Activated T-cell treated with anti-CD3 and anti-CD28 coated beads, Interleukin-2, amount 50 U/mL, for 4 hours (primary cell): ENCODE results near the gene CELSR3. TPM values are rescaled to one million over a fixed set of nuclear protein-coding genes. Genes with fewer than 3 reads are reported as not detected.

Experiments
- ATAC-seq, 2 donors: fragments of 200-7000 bp; cut with Tn5 transposase; one replicate each; pipeline ENCODE4 v1.10.0; 2021
- DNase-seq: peaks from one replicate; pipeline ENCODE4 v3.0.0-alpha.2; 2020
- H3K27me3 Mint-ChIP-seq: one replicate; pipeline ENCODE4 v1.8.0; 2021; ENCODE audit warnings: low read depth, mixed read lengths
- H3K36me3 Mint-ChIP-seq: one replicate; pipeline ENCODE4 v1.8.0; 2022; ENCODE audit warnings: mixed read lengths; ENCODE audit not compliant: insufficient read depth
- H3K4me1 Mint-ChIP-seq: one replicate; pipeline ENCODE4 v1.8.0; 2021; ENCODE audit warnings: low read depth, mixed read lengths
- H3K4me3 Mint-ChIP-seq: one replicate; pipeline ENCODE4 v1.8.0; 2021; ENCODE audit warnings: mild to moderate bottlenecking, moderate library complexity, mixed read lengths
- H3K9me3 Mint-ChIP-seq: one replicate; pipeline ENCODE4 v1.8.0; 2021; ENCODE audit warnings: mixed read lengths
- total RNA-seq, 3 donors: library from RNA; stranded (reverse); gene quantifications; one replicate each; pipeline ENCODE4 v1.2.1, GENCODE V29; 2021

CELSR3 gene
- total RNA-seq, 3 donors from 2014 or later, result 11.0 to 15.0 (median 12.3) TPM

- no peak for ATAC-seq
- DNase-seq, result no peak
- Mint-ChIP-seq H3K36me3 (peaks cover 31% of the 10 kb centered on the region), H3K4me1 (peaks cover 31% of the 10 kb centered on the region), H3K9me3 (no peaks in the 10 kb centered on the region), H3K4me3 (no peak overlapping the region), H3K27me3 (no peaks in the 10 kb centered on the region)
Measured at GRCh38 chr3:48680811-48681540, 18.3 kb upstream of the CELSR3 start.

GRCh38 chr3:48679411-48680391 is 17.0 kb upstream of the CELSR3 start:
- Mint-ChIP-seq H3K9me3 (no peaks in the 10 kb centered on the region), H3K27me3 (no peaks in the 10 kb centered on the region), H3K4me3 (no peak overlapping the region), H3K4me1 (peaks cover 26% of the 10 kb centered on the region), H3K36me3 (peaks cover 31% of the 10 kb centered on the region)
- DNase-seq (no peak), ATAC-seq (no peak)

- no peak overlapping the region for H3K4me3 Mint-ChIP-seq
- no peak for DNase-seq
- H3K36me3 Mint-ChIP-seq, result peaks cover 31% of the 10 kb centered on the region
- peaks cover 18% of the 10 kb centered on the region for H3K4me1 Mint-ChIP-seq
- no peaks in the 10 kb centered on the region for H3K9me3 Mint-ChIP-seq
- no peak for ATAC-seq
- H3K27me3 Mint-ChIP-seq, result no peaks in the 10 kb centered on the region
Measured at GRCh38 chr3:48678566-48679380, 16.1 kb upstream of the CELSR3 start.

- Mint-ChIP-seq H3K36me3 (peaks cover 31% of the 10 kb centered on the region), H3K9me3 (no peaks in the 10 kb centered on the region), H3K4me3 (no peak overlapping the region), H3K4me1 (peaks cover 16% of the 10 kb centered on the region), H3K27me3 (no peaks in the 10 kb centered on the region)
- ATAC-seq (no peak), DNase-seq (no peak)
Measured at GRCh38 chr3:48678056-48678455, 15.4 kb upstream of the CELSR3 start.

- Mint-ChIP-seq H3K4me1 (peaks cover 3% of the 10 kb centered on the region), H3K4me3 (no peak overlapping the region), H3K36me3 (peaks cover 22% of the 10 kb centered on the region), H3K27me3 (no peaks in the 10 kb centered on the region), H3K9me3 (no peaks in the 10 kb centered on the region)
- no peak for DNase-seq
- ATAC-seq, result no peak
Measured at GRCh38 chr3:48674505-48674904, 11.8 kb upstream of the CELSR3 start.

- ATAC-seq (no peak), DNase-seq (no peak)
- Mint-ChIP-seq H3K27me3 (no peaks in the 10 kb centered on the region), H3K9me3 (no peaks in the 10 kb centered on the region), H3K4me3 (no peak overlapping the region), H3K36me3 (peaks cover 12% of the 10 kb centered on the region), H3K4me1 (no peaks in the 10 kb centered on the region)
Measured at GRCh38 chr3:48672522-48672921, 9.8 kb upstream of the CELSR3 start.

- no peak for ATAC-seq
Measured at GRCh38 chr3:48664929-48665328, 2.2 kb upstream of the CELSR3 start.

GRCh38 chr3:48664313-48664644 is 1.6 kb upstream of the CELSR3 start:
- ATAC-seq (no peak), DNase-seq (no peak)
- peaks cover 18% of the 10 kb centered on the region for H3K4me1 Mint-ChIP-seq
- H3K9me3 Mint-ChIP-seq, result no peaks in the 10 kb centered on the region
- peaks cover 21% of the 10 kb centered on the region for H3K27me3 Mint-ChIP-seq
- peak overlapping the region; percentile 80 for H3K4me3 Mint-ChIP-seq
- no peaks in the 10 kb centered on the region for H3K36me3 Mint-ChIP-seq

More at GRCh38 chr3:48664929-48665328, 2.2 kb upstream of the CELSR3 start:
- Mint-ChIP-seq H3K36me3 (no peaks in the 10 kb centered on the region), H3K4me1 (peaks cover 18% of the 10 kb centered on the region), H3K4me3 (no peak overlapping the region), H3K9me3 (no peaks in the 10 kb centered on the region), H3K27me3 (peaks cover 18% of the 10 kb centered on the region)
- no peak for DNase-seq

GRCh38 chr3:48663489-48664312 is 1.0 kb upstream of the CELSR3 start:
- ATAC-seq (peak; percentile 86), DNase-seq (peak; percentile 76)
- no peaks in the 10 kb centered on the region for H3K36me3 Mint-ChIP-seq
- peaks cover 25% of the 10 kb centered on the region for H3K27me3 Mint-ChIP-seq
- H3K9me3 Mint-ChIP-seq, result no peaks in the 10 kb centered on the region
- peaks cover 19% of the 10 kb centered on the region for H3K4me1 Mint-ChIP-seq
- peak overlapping the region; percentile 80 for H3K4me3 Mint-ChIP-seq

- no peak for ATAC-seq
- H3K4me3 Mint-ChIP-seq, result peak overlapping the region; percentile 50
- peaks cover 25% of the 10 kb centered on the region for H3K27me3 Mint-ChIP-seq
- H3K36me3 Mint-ChIP-seq, result no peaks in the 10 kb centered on the region
- no peak for DNase-seq
- H3K9me3 Mint-ChIP-seq, result no peaks in the 10 kb centered on the region
- peaks cover 22% of the 10 kb centered on the region for H3K4me1 Mint-ChIP-seq
Measured at GRCh38 chr3:48662145-48662752, 437 bp downstream of the CELSR3 start.

- Mint-ChIP-seq H3K4me3 (peak overlapping the region; percentile 50), H3K27me3 (peaks cover 25% of the 10 kb centered on the region), H3K4me1 (peaks cover 24% of the 10 kb centered on the region), H3K9me3 (no peaks in the 10 kb centered on the region), H3K36me3 (no peaks in the 10 kb centered on the region)
- peak; percentile 15 to 27 for ATAC-seq
- DNase-seq, result peak; percentile 70
Measured at GRCh38 chr3:48661501-48662144, 1.1 kb downstream of the CELSR3 start.

GRCh38 chr3:48660800-48661400 is 1.8 kb downstream of the CELSR3 start:
- Mint-ChIP-seq H3K9me3 (no peaks in the 10 kb centered on the region), H3K36me3 (no peaks in the 10 kb centered on the region), H3K4me1 (peaks cover 24% of the 10 kb centered on the region), H3K4me3 (peak overlapping the region; percentile 26), H3K27me3 (peaks cover 25% of the 10 kb centered on the region)
- DNase-seq (no peak), ATAC-seq (no peak)
